NCI-H1105 (cell line): ENCODE measurements around the gene FAM53B.
"Not testable (repeated sequence)": the region's sequence is repeated elsewhere in the genome, so short reads cannot be mapped to it uniquely, and the experiment has no call there.

Experiments
- DNase-seq: peaks from one replicate; lab custom pipeline; 2025; lab: John Stamatoyannopoulos, UW

FAM53B gene

DNA sequence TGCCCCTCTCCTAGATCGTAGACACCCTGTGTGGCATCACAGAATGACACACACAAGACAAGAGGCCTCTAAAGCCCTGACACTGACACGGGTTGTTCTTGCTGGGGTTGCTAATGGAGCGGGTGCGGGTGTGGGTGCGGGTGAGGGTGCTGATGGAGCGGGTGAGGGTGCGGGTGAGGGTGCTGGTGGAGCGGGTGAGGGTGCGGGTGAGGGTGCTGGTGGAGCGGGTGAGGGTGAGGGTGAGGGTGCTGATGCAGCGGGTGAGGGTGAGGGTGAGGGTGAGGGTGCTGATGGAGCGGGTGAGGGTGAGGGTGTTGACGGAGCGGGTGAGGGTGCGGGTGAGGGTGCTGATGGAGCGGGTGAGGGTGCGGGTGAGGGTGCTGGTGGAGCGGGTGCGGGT, 134.0 kb downstream of the FAM53B start:
- DNase-seq = not testable (repeated sequence)

DNA sequence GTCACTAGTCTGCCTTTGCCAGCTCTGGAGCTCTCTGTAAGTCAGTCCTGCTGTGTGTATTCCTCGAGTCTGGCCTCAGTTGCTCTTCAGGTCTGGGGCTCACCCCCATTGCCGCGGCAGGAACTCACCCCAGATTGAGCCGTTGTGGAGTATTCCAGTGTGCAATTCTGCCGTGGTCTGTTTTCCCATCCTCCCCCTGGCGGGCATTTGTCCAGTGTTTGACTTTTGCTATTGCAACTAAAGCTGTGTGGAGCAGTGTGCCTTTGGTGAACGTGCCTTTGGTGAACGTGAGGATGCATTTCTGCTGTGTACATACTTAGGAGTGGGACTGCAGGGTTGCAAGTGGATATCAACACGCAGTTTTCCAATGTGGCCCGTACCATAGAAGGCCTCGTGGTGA, 134.5 kb downstream of the FAM53B start:
- DNase-seq = no peak

DNA sequence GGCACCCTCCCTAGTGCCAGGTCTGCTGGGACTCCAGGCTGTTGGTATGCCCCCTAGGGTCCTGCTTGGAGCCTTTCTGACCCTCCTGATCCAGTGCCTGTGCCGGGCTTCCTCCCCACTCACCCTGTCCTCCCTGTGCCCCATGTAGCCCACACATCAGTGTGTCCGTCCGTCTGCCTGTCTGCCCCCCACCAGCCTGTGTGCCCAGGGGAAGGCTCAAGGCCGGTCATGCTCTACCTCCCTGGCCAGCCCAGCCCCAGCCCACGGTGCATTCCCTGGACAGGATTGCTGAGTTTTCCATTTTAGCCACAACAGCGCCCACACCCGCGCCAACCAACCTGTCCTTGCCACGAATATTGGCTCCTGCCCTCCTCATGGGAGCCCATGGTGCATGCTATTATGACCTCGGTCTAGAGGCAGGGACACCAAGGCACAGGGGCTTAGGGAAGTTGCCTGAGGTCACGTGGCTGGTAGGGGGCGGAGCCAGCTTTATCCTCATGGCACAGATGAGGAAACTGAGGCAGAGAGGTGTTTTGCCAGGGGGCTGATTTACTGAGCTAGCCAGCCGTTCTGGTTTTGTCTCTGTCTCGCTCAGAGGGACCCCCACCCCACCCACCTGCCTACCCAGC, 136.0 kb downstream of the FAM53B start:
- no peak for DNase-seq

DNA sequence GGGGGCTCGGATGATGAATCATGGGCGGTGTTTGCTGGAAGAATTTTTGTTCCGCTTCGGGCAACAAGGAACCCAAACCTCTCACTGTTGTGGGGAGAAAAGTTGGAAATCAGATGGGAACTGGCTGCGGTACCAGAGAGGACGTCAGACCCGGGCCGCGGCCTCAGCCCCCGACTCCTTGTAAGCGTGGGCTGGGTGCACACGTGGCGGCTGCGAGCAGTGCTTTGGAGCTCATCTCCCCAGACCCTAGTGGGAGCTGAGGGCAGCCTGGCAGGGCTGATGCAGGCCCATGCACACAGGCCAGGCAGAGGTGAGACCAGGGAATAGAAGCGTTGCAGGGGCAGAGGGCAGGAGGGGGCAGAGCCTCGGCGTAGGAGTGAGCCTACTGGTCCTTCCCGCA, 136.5 kb downstream of the FAM53B start:
- no peak for DNase-seq

DNA sequence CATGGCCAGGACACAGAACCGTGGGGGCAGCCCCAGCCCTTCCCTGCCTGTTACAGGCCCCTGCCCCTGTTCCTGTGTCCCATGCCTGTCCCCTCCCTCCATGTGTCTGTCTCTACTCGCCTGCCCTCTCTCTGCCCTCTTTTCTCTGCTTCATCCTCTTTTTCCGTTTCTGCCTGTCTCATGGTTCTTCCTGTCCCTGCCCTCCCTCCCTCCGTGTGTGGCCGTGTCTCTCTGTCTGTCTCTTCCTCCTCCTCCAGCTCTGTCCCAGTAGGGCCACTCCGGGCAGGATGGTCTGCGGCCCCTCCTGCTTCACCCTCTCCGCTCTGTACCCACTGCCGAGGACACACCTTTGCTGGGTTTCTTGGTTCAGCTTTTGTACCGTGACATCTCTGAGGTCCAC, 137.4 kb downstream of the FAM53B start:
- no peak for DNase-seq

DNA sequence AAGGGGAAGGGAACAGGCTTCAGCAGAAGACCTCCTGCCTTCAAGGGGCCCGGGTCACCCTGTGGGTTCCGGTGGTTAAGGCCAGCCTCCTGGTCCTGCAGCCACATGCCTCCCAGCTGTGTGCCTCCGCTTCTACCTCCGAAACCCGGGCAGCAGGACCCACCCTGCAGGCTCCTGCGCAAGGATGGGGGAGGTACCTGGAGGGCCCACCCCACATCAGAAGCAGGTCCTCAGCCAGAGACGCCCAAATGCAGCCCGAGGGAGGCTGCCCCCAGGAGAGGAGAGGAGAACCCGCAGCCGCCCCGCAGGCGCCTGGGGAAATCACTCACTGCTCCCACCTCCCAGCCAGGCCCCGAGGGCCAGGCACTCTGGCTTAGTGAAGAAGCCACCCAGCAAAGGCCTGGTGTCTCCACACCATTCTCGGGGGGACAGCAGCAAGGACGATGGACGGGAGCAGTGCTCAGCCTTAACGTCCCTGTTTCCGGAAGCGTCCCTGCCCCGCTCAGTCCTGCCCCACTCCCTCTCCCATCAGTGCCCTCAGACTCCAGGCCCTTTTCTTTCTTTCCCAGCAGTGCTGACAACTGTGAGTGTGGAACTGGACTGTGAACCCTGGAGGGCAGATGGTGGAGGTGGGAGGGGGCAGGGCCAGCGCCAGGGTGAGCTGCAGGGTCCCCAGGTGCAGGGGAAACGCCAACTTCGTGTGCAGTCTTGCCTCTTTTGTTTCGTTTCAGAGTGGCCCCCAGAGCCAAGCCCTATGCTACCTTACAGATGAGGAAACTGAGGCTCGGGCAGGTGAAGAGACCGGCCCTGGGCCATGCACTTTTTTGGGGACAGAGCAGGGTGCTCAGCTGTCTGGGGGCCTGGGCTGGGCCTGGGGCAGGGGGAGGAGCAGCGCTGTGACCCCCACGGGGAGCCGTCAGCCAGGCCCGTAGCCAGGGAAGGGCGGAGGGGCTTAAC, 138.0 kb downstream of the FAM53B start:
- no peak for DNase-seq

DNA sequence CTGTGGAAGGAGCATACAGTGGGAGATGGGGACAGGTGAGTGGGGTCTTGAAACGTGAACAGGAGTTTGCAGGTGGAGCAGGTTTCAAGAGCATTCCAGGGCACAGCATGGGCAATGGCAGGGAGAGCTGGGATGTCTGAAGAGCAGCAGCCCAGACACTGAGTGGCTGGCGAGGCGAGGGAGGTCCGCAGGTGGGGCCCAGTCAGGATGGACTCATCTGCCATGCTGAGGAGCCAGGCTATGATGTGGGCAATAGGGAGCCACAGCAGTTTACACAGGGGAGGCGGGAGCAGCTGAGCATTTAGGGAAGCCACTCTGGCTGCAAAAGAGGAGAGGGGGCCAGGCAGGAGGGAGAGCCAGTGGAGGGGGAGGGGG, 138.7 kb downstream of the FAM53B start:
- DNase-seq = no peak

DNA sequence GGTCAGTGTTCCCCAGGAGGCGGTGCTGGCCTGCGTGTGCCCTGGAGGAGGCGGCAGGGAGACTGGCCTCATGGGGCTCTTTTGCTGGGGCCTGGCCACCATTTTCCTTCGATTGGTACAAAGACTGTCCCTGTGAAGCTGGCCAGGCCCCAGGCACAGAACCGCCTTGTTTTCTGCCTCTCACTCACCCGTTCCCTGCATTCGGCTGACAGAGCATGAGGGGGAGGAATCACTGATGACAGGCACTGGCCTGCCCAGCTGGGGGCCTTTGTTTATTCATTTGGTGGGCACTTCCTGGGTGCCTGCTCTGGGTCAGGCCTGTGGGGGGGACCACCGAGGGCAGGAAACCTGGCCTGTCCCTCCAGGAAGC, 139.2 kb downstream of the FAM53B start:
- DNase-seq = no peak

DNA sequence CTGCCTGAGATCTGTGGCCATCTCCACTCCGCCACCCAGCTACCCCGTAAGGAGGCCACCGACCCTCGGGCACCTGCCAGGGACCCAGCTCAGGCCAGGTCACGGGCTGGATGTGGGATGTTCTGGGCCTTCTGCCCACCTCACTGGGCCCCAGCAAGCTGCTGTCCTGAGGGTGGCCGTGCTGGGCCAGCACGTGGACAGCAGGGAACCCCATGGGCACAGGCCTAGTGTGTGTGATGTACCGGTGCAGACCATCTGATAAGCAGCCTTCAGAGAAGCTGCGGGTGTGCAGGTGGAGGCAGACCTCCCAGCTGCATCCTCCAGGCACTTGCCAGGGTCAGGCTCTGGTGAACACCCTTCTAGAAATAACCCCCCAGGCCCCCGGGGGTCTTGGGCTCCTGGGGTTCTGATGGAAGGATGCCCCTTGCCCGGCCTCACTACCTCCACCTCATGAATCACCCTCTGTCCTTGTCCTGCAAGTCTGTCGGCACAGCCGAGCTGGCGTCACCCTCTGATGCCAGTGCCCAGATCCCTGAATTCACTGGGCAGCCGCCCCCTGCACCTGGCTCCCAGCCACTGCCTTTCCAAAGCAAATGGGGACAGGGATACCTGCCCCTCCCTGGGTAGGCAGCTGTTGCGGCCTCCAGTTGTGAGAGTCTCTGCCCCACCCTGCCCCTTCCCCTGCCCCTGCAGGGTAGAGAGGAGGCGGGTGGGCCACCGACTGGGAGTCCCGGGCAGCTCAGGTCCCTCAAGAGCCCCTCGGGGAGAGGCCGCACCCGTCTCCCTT, 139.8 kb downstream of the FAM53B start:
- DNase-seq = no peak

DNA sequence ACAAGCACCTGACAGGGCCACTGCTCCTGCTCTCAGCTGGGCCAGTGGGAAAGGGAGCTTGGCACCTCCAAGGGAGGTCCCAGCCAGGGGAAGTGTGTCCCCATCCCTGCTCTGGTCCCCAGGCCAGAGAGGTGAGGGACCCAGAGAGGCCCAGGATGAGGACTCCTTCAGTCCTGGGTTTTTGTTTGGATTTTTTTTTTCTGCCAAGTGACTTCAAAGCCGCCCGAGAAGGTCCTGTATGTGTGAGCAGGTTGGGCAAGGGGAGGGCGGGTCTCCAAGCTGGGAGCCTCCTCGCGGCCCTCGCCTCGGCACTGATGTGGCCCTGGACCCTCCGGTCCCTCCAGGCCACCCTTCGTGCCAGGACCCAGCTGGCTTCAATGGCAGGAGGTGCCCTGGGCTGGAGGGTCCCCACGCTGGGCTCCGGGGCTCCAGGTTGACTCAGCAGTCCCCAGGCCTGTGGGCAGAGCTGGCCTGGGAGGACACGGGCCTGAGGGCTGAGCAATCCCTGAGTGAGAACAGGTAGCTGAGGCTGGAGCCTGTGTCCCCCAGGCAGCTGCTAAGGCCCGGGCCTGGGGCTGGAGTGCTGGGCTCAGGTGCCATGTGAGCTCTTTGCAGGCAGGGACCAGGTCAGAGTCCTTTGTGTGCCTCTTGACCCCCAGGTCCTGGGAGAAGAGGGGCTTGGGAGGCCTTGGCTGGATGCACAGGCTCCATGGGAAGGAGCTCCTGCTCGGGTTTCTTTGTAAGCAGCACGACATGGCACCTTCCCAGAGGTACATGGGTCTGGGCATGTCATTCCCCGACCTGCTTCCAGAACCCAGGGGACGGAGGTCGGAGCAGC, 140.6 kb downstream of the FAM53B start:
- DNase-seq = no peak

DNA sequence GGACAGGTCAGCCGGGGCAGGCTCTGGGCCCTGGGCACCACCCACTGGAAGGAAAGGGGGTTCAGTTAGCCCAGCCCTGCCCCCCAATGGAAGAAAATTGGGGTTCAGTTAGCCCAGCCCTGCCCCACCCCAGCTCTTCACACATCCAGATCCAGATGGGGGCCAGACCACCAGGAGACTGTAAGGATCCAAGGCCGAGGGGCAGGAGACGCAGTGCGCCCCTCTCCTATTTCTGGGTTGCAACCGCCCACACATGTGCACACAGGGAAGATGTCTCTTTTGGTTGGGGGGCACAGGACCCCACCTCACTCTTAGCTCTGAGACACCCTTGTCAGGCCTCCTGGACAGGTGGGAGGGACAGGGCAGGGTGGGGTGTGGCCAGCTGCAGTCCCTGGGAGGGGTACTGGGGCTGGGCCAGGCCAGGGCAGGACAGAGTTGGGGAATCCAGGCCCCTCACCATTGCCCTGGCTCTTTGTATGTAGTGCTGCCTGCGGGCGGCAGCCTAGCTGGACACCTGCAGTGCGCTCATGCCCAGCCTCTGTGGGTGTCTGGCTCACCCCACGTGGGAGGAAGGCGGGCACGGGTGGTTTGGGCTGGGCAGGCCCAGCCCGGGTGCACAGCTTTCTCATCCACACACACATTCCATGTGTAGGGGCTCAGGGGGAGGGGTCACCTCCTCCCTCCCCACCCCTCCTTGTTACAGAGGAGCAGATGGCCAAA, 141.4 kb downstream of the FAM53B start:
- DNase-seq = no peak

DNA sequence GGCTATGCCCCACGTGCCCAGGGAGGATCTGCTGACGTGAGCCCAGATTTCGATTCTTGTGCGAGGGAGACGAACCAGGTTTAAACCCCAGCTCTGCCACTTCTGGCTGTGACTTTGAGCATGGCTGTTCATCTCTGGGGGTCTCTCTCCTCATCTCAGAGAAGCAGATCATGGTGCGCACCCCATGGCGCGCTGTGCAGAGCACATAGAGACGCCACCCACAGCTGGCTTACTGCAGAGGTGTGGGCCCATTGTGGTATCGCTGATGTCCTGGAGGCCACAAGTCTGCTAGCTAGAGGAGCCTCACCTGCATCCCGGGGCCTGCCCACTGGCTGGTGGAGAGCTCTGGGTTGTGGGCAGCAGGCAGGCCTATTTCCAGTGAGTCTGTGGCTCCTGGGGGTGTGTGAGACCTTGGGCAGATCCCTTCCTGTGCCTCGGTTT, 142.0 kb downstream of the FAM53B start:
- no peak for DNase-seq

DNA sequence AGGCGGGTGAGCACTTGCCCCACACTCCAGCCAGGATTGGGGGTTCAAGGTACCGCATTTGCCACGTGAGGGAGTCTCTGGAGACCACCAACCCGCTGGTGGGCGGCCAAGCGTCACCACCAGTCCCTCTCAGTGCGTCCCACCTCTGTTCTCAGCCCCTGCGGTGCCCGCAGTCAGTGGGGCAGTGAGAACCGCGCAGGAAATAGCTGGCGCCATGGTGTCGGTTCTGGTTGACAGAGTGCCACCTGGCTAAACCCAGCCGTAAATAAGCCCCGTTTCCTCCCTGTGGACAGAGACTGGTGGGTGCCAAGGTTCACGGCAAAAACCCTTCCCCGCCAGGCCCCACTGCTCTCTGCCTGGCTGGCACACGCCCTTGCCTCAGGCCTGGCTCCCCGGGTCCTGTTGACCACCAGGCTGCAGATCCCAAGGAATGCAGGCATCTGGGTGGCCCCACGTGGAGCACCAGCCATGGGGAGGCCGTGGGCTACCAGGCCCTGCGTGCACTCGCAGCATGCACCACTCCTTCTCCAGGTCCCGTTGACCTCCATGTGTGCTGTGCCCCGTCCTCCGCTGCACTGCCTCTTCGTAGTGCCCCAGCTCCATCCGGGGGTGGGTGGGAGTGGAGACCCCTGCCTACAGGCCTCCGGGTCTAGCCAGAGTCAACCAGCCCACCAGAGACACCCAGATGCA, 142.6 kb downstream of the FAM53B start:
- DNase-seq = no peak

DNA sequence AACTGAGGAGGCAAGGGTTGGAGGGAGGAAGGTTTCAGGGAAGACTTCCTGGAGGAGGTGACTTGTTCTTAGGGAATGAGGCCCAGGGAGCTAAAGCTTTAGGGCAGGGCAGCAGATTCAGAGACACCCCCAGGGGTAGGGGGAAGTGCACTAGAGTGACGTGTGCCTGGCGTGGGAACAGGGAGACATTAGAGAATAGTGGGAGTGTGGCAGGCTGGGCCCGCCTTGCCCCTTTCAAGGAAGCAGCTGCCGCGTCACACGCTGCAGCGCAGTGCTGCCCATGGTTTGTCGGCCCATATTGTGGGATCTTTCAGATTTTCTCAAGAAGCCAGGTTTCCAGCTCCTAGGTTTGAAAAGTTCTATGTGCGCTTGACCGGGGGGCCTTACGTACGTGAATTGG, 143.2 kb downstream of the FAM53B start:
- DNase-seq = no peak

DNA sequence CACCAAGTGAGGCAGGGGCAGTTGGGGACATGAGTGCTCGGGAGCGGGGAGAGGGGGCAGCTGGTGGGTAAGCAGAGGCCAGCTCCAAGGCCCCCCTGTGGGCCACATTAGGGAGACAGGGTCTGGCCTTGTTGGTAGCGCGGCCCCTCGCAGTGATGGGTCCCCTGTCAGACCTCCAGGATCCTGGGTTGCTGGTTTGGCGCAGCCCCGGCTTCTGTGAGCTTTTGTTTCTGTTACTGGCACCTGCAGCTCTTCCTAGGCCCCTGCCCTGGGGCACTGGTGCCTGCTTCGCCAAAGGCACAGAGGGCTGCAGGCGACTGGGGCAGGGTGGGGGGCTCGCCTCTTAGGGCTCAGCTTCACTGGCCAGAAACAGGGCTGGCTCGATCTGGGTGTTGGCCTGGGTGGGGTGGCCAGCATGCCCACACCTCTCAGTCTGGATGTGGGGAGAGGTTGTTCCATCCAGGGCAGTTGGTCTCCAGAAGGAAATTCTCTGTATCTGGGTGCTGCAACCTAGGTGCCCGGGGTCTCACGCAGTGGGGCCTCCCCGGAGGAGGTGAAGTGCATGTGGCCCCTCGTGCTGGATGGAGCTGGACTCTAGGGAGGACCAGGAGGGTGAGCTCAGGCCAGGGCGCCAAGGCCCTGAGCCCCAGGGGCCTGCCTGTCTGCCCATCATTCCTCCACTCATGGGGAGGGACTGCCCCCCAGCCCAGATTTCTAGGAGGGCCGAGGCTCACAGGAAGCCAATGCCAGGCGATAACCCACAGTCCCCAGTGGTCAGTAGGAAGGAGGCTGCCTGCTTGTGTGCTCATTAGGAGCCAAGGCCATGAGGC, 143.9 kb downstream of the FAM53B start:
- no peak for DNase-seq

DNA sequence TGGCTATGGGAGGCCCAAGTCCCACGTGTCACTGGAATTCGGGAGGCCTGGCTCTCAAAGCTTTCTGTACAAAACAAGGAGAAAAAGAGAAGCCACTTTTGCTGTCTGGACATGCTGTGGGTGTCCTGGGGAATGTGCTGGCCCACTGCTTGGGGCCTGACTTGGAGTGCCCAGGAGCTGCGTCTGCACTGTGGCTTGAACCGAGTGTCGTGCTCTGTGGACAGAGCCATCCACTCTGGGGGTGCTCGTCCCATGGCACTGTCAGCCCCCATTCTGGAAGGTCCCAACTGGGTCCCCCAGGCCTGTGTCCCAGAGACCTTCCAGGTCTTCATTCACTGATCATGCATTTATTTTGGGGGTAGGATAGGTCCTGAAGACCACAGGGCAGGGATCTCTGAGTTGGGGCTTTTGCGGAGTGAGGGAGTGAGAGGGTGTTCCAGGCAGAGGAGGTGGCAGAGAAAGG, 144.6 kb downstream of the FAM53B start:
- no peak for DNase-seq

DNA sequence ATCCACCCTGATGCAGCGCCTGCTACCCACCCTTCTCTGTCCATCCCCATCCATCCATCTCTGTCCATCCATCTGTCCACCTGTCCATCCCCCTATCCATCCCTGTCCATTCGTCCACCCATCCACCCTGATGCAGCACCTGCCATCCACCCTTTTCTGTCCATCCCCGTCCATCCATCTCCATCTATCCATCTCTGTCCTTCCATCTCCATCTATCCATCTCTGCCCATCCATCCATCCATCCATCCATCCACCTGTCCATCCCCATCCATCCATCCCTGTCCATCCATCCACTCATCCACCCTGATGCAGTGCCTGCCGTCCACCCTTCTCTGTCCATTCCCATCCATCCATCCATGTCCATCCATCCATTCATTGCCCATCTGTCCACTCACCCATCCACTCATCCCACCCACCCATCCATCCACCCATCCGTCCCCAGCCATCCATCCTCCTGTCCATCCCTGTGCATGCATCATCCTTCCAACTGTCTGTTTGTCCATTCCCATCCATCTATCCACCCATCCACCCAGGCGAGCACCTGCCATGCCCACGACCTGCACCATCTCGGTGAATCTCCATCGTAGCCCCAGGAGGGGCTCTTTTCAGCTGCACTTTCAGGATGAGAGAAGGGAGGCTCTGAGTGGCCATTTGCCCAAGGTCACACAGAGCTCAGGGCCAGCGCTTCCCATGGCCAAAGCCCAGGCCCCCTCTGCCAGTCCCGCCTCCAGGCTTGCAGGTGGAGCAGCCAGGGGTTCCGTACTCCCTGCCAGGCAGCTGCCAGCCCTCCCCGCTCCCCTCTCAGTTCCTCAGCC, 145.2 kb downstream of the FAM53B start:
- DNase-seq = no peak

DNA sequence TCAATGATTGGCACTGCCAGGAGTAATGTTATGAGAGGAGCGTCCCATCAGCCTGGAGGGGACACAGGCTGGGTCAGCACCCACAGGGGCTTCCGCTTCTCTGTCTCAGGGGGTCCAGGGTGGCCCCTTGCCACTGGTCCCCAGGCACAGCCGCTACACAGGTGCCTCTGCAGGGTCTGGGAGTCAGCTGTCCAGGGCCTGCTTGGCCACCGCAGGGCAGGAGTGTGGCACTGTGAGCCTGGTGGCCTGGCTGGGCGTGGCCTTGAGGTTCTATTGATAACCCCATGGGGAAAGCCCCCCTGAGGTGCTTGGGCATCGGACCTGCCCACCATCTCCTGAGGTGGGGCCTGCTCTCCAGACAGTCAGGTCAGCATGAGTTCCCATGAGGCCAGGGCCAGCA, 146.0 kb downstream of the FAM53B start:
- DNase-seq = no peak

DNA sequence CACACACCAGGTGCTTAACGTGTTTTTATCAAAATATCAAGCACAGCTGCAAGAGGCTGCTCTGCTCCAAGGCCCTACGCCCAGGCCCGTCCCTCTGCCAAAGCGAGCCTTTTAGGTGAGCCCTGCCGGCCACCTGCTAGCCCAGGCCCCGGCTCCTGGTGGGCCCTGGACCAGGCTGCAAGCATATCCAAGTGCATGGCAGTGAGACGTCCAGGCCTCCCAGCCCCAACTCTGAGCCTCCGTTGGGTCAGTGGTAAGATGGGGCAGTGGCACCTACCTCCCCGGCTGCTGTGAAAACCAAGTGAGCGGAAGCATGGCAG, 146.4 kb downstream of the FAM53B start:
- no peak for DNase-seq
